Panc1 (cell line): ENCODE measurements around the gene ITPR2. TPM values are rescaled to one million over a fixed set of nuclear protein-coding genes. Genes with fewer than 3 reads are reported as not detected.

Experiments
- ATAC-seq: fragments of 200-7000 bp; cut with Tn5 transposase; 2 replicates; pipeline ENCODE4 v1.9.1; 2020; ENCODE audit warnings: mild to moderate bottlenecking, moderate library complexity
- BruUV-seq: library from RNA; stranded (reverse); fragments of 400-500 nt; replicated peaks from 2 replicates; lab custom pipeline; 2021; lab: Mats Ljungman, UMichigan
- CTCF ChIA-PET: fragments of 300-600 bp; sonication (Branson Sonifier 250); formaldehyde crosslinking; loops from one replicate; lab custom pipeline; 2022; ENCODE audit warnings: antibody characterized with exemption; lab: Charles Lee
- POLR2A ChIA-PET: fragments of 300-600 bp; sonication (Branson Sonifier 250); formaldehyde crosslinking; loops from one replicate; lab custom pipeline; 2022; ENCODE audit warnings: antibody characterized with exemption; lab: Charles Lee
- DNase-seq: peaks from one replicate; pipeline ENCODE4 v3.0.0-alpha.2; 2010; ENCODE audit warnings: low read depth, low spot score
- H3K27ac ChIP-seq: 2 replicates; pipeline ENCODE4 v1.5.1; 2011; ENCODE audit warnings: mild to moderate bottlenecking, low read length, inconsistent platforms
- H3K27me3 ChIP-seq: fragments of 200-500 bp; sonication (Bioruptor generic); 2 replicates; pipeline ENCODE4 v1.6.0; 2014; ENCODE audit warnings: low read length, inconsistent platforms; ENCODE audit not compliant: control insufficient read depth, insufficient read depth
- H3K36me3 ChIP-seq: fragments of 200-500 bp; sonication (Bioruptor generic); 2 replicates; pipeline ENCODE4 v1.5.1; 2014; ENCODE audit warnings: inconsistent platforms, mild to moderate bottlenecking, low read length, moderate library complexity; ENCODE audit not compliant: control insufficient read depth, insufficient read depth
- H3K4me1 ChIP-seq: 2 replicates; pipeline ENCODE4 v1.5.1; 2011; ENCODE audit warnings: inconsistent platforms, mild to moderate bottlenecking, low read length, moderate library complexity; ENCODE audit not compliant: control insufficient read depth, insufficient read depth
- H3K4me3 ChIP-seq, 2 experiments: 2 replicates each; pipeline ENCODE4 v1.5.1; 2011 to 2012; ENCODE audit warnings: low read depth in 2 of 2, low read length in 2 of 2, mild to moderate bottlenecking in 2 of 2, inconsistent platforms in 1 of 2, moderate library complexity in 1 of 2
- H3K9me3 ChIP-seq: fragments of 200-500 bp; sonication (Bioruptor generic); 2 replicates; pipeline ENCODE4 v1.5.1; 2014; ENCODE audit warnings: low read depth, mild to moderate bottlenecking, inconsistent platforms, low read length, moderate library complexity; ENCODE audit not compliant: control insufficient read depth, insufficient read depth
- POLR2AphosphoS5 ChIP-seq: IDR thresholded peaks from 2 replicates; pipeline ENCODE4 v1.6.1; 2012; ENCODE audit warnings: mild to moderate bottlenecking, low read depth, low read length, moderate library complexity
- SIN3A ChIP-seq: IDR thresholded peaks from 2 replicates; pipeline ENCODE4 v1.6.1; 2012; ENCODE audit warnings: low read depth, mild to moderate bottlenecking, low read length, moderate library complexity, borderline replicate concordance; ENCODE audit not compliant: insufficient read depth
- TCF7L2 ChIP-seq: IDR thresholded peaks from 2 replicates; pipeline ENCODE4 v1.6.1; 2011; ENCODE audit warnings: mild to moderate bottlenecking, low read depth, low read length, inconsistent platforms
- in situ Hi-C: cut with HindIII; loops from 2 replicates; pipeline ENCODE4 v1.10.0; 2016; ENCODE audit warnings: low sequenced_read_pairs, low pct_unique_long_range_greater_than_20kb
- intact Hi-C: fragments of 100-400 bp; cut with micrococcal nuclease; formaldehyde crosslinking; loops from one replicate; pipeline ENCODE4 v1.10.0; 2022; ENCODE audit not compliant: unreplicated experiment
- total RNA-seq: library from RNA; stranded (reverse); gene quantifications from one replicate; pipeline ENCODE4 v1.2.1, GENCODE V29; 2021; ENCODE audit not compliant: unreplicated experiment
- TF ChIP-seq, protein P1 (sequence below), 2 experiments: IDR thresholded peaks; 2 replicates each; pipeline ENCODE4 v1.6.1; 2011 to 2012; ENCODE audit warnings: low read depth in 2 of 2, control low read depth in 1 of 2, low read length in 1 of 2, mild to moderate bottlenecking in 1 of 2, moderate library complexity in 1 of 2; ENCODE audit not compliant: insufficient read depth in 1 of 2
- TF ChIP-seq, protein P2 (sequence below): fragments of 450-650 bp; IDR thresholded peaks from 2 replicates; pipeline ENCODE4 v1.5.1; 2017; ENCODE audit warnings: mild to moderate bottlenecking

ITPR2 gene
- total RNA-seq, 1 experiment from 2014 or later: 41.8 TPM

DNA sequence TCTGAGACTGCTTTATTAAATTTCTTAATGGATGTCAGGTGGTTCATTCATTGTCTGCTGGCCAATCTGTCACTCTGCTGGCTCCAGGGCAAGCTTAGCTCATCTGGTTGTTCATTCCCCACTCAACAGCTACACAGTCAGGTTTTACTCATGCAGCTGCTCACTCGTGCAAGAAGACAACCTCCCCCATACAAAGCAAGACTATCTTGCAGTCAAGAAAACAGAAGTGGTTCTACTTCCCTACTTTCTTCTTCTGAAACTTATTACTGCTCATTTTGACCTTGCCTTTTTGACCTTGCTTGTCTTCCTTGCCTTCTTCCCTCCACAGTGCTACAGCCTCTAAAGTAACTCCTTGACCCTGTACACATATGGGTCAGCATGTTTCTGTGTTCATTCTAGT lies 359.7 kb downstream of the ITPR2 start:
- no peak overlapping the region for H3K27ac ChIP-seq
- H3K9me3 ChIP-seq: no peaks in the 10 kb centered on the region
- BruUV-seq: no TSS peak
- ChIA-PET CTCF (interaction anchor here (0.6 kb wide), 1 partner anchor 87 kb away, joined by 6 read pairs; no protein-coding TSS in a partner anchor), POLR2A (interaction anchor here (0.7 kb wide), 1 partner anchor 143 kb away, joined by 4 read pairs; no protein-coding TSS in a partner anchor)
- no peak overlapping the region for H3K4me3 ChIP-seq
- in situ Hi-C loops (no loop called here), intact Hi-C loops (no loop called here)
- H3K27me3 ChIP-seq: no peaks in the 10 kb centered on the region
- no peaks in the 10 kb centered on the region for H3K4me1 ChIP-seq
- ATAC-seq (no peak), DNase-seq (no peak)
- no peaks in the 10 kb centered on the region for H3K36me3 ChIP-seq
- TF ChIP-seq, protein P1, sequence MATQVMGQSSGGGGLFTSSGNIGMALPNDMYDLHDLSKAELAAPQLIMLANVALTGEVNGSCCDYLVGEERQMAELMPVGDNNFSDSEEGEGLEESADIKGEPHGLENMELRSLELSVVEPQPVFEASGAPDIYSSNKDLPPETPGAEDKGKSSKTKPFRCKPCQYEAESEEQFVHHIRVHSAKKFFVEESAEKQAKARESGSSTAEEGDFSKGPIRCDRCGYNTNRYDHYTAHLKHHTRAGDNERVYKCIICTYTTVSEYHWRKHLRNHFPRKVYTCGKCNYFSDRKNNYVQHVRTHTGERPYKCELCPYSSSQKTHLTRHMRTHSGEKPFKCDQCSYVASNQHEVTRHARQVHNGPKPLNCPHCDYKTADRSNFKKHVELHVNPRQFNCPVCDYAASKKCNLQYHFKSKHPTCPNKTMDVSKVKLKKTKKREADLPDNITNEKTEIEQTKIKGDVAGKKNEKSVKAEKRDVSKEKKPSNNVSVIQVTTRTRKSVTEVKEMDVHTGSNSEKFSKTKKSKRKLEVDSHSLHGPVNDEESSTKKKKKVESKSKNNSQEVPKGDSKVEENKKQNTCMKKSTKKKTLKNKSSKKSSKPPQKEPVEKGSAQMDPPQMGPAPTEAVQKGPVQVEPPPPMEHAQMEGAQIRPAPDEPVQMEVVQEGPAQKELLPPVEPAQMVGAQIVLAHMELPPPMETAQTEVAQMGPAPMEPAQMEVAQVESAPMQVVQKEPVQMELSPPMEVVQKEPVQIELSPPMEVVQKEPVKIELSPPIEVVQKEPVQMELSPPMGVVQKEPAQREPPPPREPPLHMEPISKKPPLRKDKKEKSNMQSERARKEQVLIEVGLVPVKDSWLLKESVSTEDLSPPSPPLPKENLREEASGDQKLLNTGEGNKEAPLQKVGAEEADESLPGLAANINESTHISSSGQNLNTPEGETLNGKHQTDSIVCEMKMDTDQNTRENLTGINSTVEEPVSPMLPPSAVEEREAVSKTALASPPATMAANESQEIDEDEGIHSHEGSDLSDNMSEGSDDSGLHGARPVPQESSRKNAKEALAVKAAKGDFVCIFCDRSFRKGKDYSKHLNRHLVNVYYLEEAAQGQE (IDR thresholded peaks at IDR 0.05; ENCODE audit: insufficient read depth in 1 of 2, low read depth in 2 of 2, low read length in 1 of 2): no peak
- TF ChIP-seq POLR2AphosphoS5 (no peak), SIN3A (no peak), TCF7L2 (no peak)
- TF ChIP-seq, protein P2, sequence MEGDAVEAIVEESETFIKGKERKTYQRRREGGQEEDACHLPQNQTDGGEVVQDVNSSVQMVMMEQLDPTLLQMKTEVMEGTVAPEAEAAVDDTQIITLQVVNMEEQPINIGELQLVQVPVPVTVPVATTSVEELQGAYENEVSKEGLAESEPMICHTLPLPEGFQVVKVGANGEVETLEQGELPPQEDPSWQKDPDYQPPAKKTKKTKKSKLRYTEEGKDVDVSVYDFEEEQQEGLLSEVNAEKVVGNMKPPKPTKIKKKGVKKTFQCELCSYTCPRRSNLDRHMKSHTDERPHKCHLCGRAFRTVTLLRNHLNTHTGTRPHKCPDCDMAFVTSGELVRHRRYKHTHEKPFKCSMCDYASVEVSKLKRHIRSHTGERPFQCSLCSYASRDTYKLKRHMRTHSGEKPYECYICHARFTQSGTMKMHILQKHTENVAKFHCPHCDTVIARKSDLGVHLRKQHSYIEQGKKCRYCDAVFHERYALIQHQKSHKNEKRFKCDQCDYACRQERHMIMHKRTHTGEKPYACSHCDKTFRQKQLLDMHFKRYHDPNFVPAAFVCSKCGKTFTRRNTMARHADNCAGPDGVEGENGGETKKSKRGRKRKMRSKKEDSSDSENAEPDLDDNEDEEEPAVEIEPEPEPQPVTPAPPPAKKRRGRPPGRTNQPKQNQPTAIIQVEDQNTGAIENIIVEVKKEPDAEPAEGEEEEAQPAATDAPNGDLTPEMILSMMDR: no peak

DNA sequence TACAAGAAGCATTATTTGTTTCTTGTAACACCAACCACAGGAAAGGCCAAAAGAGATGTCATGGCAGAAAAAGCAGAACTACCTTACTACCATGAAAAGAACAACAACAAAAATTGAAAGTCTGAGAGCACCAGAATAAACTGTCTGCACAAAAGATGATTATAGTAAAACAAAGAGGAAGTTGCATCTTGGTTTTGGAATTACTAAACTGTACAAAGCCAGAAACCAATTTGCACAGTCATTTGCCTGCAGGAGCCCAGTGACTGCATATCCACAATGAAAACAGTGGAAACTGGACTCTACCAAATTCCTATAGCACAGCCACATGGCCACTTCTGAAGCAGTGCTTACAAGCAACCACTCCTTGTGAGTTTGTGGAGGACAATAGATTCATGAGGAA lies 361.4 kb downstream of the ITPR2 start:
- DNase-seq (no peak), ATAC-seq (peak; percentile 34; the same call in 1 of the 2 replicates)
- Histone ChIP-seq H3K4me3 (no peak overlapping the region), H3K27ac (no peak overlapping the region), H3K4me1 (no peaks in the 10 kb centered on the region), H3K9me3 (no peaks in the 10 kb centered on the region), H3K27me3 (no peaks in the 10 kb centered on the region), H3K36me3 (no peaks in the 10 kb centered on the region)
- intact Hi-C loops (no loop called here), in situ Hi-C loops (no loop called here)
- no TSS peak for BruUV-seq
- ChIA-PET CTCF (no interaction called here), POLR2A (no interaction called here)
- TF ChIP-seq SIN3A: no peak
- TF ChIP-seq, protein P2: peak; percentile 19
